ENCODE data around the gene PPP3CA.

Gene PPP3CA

DNA sequence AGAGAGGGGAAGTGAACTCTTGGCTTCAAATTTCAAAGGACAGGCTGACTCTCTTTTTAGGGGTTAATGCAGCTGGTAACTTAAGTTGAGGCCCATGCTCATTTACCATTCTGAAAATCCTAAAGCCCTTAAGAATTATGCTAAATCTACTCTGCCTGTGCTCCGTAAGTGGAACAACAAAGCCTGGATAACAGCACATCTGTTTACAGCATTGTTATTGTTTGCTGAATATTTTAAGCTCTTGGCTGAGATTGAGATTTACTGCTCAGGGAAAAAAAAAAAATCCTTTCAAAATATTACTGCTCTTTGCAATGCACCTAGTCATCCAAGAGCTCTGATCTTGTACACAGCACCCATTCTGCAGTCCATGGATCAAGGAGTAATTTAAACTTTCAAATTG is 17.7 kb downstream of the PPP3CA start:
- no peak for DNase-seq

DNA sequence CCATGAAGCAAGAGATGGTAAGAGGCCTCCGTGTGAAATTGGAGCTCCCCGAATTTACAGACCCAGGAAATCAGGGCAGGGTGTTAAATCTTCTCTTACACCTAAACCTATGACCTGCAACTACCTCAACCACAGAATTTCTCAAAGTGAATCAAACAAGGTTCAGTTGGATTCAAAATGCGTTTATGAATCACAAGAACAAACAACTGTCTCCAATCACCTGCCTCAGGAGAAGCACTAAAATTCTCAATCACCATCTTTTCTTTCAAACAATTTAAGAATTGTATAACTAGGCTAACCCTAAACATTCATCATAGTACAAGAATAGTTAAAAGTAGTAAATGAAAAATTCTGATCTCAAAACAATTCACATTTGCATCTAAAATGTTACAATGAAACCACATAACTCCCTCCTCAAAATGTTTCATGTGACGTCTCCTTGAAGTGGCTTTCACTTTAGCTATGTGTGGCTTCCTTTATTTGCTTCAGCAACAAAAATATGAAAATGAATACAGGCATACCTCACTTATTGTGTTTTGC is 19.2 kb downstream of the PPP3CA start:
- DNase-seq: no peak

DNA sequence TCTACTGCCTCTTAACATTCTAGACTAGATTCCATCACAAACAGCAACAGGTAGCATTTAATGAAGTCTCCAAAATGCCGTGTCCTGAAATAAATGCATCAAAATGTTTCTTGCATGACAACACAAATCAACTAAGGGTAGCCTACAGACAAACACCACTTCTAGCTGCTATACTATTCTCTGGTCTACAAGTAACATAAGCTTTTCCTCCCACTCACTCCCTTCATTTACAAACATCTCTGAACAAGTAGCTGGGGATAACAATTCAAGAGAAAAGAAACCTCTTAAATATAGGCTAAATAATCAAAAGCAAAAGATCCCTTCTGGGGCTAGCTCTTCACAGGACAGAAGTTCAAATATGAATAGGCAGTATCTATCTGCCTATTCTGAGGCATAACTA is 20.8 kb downstream of the PPP3CA start:
- no peak for DNase-seq

DNA sequence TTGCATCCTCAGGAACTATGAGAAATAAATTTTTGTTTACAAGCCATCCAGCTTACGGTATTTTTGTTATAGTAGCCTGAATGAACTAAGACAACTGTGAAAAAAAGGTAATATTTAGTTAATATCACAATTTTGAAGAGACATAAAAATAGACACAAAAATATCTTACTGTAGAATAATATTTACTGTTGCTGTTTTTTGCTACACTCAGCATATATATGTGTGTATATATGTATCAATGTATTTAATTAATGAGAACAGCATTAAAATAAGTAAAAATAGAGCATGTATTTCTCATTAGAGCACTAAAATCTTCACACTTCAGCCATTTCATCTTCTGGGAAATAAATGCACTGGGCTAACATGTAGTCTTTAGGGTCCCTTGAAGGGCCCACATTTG is 24.6 kb downstream of the PPP3CA start:
- DNase-seq: no peak

DNA sequence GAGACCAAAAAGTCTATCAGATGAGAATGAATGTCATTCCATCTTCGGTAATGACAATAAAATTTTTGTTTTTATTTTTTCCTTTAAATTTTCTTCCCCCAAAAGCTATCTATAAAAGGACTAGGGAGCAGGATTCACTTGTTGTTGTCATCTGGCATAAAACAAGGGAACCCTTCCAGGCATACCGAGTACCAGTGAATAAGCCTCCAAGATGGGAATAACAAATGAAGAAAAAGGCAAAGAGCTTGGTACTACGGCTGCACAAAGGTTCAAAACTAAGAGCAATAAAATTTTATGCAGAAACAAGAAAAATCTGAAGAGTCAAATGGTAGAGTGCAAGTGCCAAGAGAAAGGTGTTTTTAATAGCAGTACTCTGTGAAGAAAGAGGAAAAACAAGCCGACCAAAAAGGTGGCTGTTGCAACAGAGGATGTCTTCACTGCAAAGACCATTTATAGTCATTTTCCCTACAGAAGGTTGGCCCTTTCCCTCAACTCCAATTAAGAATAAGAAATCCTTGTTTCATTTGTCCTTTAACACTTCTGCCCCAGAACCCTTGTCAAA is 25.8 kb downstream of the PPP3CA start:
- no peak for DNase-seq

DNA sequence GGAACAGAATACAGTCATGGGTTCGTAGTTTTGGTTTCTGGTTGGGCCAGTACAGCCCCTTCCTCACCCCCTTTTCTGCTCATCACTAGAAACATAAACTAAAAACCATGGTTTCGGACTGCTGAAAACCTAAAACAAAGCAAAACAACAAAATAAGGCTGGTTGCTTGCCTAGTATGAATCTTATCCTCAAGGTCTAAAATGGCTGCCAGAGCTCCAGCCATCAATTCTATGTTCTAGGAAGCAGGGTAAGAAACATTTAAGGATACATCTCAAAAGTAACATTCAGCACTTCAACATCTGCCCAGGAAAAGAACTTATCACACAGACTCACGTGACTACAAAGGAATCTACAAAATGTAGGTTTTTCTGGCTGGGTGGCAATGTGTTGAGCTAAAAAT is 31.5 kb downstream of the PPP3CA start:
- no peak for DNase-seq

DNA sequence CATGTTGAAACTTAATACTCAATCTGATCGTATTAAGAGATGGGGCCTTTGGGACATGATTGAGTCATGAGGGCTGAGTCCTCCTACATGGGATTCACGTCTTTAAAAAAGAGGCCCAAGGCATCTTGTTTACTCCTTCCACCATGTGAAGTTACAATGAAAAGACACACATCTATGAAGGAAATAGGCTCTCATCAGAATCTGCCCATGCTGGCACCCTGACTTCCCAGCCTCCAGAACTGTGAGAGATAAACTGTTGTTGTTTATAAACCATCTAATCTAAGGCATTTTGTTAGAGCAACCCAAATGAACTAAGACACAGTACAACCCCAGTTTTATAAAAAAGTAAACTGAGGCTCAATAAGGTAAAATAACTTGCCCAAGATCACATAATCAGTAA is 32.3 kb downstream of the PPP3CA start:
- no peak for DNase-seq

DNA sequence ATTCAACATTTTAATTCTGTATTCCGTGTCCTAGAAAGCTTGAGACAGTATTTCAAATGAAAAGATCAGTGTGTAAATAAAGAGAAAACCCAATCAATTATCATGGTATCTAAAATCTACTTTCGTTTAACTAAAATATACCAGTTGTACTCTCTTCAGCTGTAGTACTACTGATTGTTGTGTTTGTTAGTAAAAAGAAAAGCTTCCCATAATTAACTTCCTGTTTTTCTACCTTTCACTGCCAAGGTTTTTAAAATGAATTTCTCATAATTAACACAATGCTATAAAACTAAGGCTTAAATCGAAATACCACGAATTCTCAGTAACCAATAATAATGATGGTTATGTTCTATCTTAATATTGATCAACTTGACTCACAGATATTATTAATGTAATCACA is 37.4 kb downstream of the PPP3CA start:
- DNase-seq: no peak

DNA sequence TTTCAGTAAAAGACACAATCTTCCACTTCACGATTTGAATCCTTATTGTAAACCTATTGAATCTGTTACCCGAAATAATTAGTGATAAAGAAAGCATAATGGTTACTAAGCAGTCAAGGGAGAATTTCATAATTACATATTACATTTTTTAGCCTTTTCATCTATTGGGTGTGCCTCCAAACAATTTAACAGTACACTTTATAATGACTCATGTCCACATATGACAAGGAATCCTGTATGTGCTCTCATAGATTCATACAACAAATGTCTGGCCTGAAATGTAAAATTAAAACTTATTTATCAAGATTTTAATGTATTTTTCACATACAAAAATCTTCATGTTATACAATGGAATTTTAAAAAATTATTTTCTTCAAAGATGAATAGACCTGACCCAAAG is 39.4 kb downstream of the PPP3CA start:
- no peak for DNase-seq

DNA sequence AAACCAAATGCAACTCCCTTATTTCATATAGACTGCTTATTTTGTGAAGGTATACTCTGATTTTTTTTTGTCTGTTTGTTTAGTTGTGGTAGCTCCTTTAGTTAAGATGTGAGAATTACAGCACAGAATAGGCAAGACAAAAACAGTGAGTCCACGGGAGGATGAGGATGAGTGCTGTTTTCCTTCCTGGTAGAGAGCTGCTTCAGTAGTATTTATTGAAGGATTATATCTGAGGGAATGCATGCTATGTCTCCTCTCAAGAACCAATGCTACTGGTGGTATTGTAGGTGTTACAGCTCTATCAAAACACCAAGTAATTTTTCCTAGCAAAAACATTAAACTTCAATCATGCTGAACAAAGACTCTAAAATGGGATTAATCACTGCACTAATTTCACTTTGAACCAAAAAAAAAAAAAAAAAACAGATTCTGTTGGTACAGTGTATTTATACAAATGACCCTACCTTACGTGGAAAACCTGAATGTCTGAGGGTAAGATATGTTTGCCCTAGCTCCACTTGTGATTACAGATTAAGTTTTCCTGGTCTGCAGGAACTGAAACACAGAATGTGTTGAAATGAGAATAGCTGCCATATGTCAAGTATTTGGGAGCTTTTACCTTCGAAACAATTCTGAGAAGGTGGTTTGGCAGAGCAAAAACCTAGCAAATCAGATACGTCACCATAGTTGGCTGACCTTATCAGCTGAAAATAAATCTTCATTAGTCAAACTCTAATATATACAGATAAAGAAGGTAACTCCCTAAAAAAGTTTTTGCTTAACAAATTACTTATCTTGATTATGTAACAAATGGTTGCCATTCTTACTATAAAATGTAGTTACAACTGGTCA is 40.3 kb downstream of the PPP3CA start:
- DNase-seq: no peak

DNA sequence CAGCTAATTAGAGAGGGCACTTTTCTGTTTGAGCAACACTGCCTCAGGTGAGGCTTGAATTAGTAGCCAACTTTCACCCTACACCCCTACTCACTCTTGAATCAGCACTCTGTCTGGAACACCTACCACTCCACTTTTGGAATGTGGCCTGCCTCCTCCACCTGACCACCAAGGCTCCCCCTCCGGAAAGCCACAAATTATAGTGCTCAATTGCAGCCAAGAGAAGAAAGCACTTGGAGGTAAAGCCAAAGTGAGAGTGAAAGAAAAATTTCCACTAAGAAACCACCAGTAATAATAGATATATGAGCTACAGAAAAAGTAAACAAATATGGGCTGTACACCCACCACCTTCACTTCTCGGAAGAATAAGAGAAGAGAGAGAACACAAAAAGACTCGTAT is 41.1 kb downstream of the PPP3CA start:
- no peak for DNase-seq

DNA sequence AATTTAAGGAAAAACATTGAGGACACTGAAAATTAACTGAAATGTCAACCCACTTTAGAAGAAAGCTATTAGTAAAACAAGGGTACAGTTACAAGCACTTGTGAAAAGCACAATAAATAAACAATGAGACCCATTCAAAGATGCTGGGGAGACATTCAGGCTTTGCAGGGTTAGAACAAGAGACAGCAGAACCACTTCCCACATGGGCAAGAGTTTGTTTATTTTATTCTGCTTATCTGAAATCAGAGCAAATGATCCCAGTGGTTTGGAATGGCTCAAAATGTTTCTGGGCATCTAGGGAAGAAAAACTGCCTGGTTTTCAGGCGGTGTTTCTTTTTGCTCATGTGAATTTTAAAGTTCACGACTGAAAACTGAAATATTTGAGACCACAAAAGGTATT is 42.4 kb downstream of the PPP3CA start:
- no peak for DNase-seq

DNA sequence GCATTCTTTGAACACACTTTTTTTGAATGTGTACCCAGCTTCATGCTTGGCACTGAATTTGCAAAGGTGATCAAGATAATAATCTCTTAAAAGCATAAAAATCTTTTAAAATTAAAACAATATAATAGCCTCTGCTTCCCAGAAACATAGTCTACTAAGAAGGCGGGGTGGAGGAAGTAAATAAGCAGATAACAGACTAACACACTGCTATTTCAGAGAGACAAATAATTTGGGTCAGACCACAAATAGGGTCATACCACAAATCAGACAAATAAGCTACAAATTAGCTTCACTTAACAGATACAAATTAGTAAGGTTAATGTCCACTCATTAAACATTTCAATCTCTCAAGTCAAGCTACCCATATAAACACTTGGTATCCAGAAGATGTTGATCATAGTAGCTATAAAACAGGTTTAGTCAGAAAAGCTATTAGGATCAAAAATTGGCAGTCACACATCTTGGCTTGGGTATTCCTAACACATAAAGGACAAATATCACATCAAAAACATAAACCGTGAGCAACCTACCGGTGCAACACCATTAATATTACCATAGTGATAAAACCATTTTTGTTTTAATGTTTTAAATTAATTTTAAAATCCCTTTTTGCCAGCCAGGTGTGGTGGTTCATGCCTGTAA is 47.3 kb downstream of the PPP3CA start:
- DNase-seq: no peak

DNA sequence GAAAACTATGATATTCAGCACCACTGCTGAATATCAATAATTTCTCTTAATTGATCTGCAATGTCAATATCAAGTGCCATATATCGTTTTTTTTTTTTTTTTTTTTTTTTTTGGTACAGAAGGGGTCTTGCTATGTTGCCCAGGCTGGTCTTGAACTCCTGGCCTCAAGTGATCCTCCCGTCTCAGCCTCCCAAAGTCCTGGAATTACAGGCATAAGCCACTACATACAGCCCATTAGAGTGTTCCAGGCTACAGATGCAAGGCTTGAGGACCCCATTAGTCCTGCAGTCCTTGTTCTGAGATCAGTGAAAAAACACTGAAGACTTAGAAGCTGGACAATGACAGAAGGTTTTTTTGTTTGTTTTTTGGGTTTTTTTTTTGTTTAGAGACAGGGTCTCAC is 48.3 kb downstream of the PPP3CA start:
- no peak for DNase-seq

DNA sequence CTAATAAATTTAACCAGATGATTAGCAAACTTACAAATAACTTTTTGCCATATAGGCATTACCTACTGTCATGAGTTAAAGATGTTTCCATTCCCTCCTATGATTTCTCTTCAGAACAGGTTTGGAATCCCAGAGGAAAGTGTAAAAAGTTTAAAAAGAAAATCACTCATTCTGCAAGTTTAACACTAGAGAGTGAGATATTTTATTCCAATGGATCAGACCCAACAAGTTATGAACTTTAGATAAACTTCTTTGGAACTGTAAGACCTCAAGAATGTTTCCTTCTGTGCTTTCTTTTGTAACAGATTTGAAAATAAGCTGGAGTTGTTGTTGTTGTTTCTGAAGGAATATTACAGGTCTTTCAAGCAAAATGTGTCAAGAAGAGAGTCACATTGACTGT is 51.6 kb downstream of the PPP3CA start:
- no peak for DNase-seq

DNA sequence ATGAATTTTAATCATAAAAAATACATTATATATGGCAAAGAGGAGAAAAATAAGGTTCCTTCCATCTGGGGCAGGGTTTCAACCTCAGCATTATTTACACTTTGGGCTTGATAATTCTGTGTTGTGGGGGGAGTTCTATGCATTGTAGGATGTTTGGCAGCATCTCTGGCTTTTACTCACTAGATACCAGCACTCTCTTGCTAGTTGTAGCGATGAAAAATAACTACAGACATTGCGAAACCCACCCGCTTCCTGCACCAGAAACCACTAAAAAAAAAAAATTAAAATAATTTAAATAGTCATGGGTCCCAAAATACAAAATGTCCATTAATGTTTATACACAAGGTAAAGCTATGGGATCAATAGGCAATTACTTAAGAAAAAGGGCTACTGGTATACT is 52.7 kb downstream of the PPP3CA start:
- no peak for DNase-seq

DNA sequence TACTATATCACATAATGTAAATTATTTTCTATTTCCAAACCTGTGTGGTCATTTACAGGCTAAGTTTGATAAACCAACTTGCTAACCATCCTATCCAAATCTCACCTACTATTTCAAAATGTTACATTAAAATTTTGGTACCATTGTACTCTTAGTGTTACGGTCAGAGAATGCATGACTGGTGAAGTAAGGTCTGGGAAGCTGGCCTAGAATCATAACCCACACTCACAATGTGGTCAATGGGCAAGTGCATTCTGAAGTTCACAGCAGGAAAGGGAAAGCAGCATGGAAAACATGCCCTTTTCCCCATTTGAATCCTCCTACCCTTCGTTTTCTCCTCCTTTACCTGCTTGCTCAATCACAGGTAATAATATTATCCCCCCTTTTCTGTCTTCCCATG is 54.4 kb downstream of the PPP3CA start:
- no peak for DNase-seq

DNA sequence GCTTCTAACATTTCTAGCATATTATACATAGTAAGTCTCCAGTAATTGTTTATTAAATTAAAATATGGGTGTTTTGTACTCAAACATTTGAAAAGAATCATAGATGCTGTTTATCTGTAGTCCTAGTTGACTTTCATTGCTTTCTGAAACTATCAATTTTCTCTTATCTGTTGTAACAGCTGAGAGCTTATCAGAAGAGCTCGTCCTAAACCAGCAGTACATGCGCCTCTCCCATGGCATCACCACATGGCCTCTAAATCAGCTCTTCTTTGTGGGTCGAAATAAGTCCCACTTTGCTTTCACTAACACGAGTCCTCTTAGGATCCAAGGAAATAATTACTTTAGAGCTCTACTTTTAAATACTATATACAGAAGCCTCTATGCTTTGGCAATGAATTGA is 55.1 kb downstream of the PPP3CA start:
- DNase-seq: no peak

DNA sequence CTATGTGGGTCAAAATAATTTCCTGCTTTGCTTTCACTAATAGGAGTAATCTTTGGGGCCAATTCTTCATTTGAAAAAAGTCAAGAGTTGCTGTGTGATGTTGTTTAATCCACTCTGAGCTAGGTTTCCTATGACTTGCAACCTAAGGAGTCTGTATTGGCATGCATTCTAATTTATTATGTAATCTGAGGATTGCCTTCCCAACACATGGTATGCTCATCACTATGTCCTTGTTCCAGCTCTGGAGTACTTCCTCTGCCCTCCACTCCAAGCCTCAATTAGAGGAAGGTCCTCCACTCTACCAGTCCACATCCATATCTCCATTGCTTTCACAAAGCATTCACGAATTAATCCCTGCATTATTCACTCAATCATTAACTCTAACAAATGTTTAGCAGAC is 56.1 kb downstream of the PPP3CA start:
- DNase-seq: no peak

DNA sequence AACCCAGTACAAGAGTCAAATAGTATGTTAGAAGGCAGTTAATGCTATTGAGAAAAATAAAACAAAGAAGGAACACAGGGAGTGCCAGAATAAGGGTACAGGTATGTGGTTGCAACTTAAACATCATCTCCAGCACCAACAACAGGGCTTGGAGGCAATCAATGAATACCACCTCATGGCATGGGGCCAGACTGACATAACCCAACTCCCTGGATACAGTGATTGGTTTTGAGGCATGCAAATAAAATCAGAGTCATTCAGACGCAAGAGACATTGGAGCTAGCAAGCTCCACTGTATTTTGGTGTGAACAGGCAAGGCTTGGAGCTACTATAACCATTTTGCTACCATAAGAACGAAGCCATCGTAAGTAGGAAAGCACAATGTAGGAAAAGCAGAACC is 56.7 kb downstream of the PPP3CA start:
- no peak for DNase-seq

DNA sequence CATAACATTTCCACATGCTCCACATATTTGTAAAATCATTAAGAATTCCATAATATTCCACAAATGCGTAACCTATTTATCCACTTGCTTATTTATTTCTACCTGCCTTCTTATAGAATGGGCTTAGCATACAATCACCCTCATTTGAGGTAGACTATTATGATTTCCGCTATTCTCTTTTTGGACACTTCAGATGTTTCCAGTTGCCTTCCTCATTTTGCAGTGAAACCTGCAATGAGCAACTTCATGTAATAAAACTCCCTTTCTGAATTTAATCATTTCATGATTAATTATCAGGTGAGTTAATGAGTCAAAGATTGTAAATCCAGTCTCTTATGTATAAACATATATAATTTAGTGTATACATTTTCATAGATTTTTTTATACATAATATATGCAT is 58.0 kb downstream of the PPP3CA start:
- no peak for DNase-seq

DNA sequence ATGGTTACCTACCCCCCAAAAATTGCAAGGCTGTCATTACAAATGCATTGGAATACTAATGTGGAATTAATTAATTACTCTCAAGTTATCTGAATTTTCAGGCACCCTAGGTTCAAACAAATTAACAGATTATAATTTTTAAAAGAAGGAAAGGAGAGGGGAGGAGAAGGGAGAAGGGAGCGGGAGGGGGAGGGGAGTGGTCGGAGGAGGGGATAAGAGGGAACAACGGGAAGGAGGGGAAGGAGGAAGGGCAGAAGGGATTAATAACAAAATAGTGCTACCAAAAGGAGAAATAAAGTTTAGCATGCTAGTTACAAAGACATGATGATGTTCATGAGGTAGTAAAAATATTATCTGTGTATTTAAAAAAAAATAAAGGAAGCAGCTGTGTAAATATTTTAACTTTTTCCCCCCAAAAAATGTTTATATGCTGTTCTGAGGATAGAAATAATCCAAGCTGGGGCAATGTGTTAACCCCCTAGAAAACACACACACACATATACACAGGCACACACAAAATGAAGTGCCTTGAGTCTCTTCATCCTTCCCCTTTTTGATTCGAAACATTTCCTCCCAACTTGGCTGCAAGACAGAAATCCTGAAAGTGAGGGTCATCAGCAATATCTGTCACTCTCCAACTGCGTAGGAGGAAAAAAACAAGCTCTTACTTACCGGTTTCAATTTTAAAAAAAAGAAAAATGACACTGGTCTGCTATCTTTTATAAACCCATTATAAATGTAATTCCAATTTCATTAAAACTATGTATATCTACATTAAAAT is 58.8 kb downstream of the PPP3CA start:
- no peak for DNase-seq

DNA sequence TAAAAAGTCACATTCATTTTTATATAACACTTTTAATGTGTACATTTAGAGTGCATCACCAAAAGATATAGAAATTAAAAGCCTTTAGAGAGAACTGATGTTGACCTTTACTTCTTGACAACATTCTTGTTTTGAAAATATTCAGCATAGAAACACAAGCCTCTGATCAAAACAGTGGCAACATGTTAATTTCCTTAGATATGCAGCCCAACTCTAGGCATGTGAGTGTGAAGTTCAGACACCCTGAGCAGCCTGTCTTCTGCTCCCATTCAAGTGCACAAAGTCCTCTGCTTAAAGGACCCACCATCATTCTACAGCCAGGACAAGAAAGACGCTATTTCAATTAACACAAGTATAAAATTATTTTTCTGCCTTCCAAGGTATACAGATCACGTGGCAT is 60.0 kb downstream of the PPP3CA start:
- no peak for DNase-seq
